Mucosa of descending colon (tissue), 3 donors: ENCODE results near the gene MRAP. TPM values are rescaled to one million over a fixed set of nuclear protein-coding genes. Genes with fewer than 3 reads are reported as not detected.

ENCODE experiments used
- ATAC-seq: fragments of 200-7000 bp; cut with Tn5 transposase; one replicate; pipeline ENCODE4 v1.9.1; 2020; ENCODE audit warnings: mild to moderate bottlenecking, moderate library complexity
- DNase-seq, 3 donors: peaks; one replicate each; pipeline ENCODE4 v3.0.0-alpha.2; 2020
- H3K36me3 ChIP-seq: fragments of 200-600 bp; one replicate; pipeline ENCODE4 v1.8.0; 2021; ENCODE audit warnings: low read depth, mild to moderate bottlenecking
- H3K4me1 ChIP-seq: fragments of 200-600 bp; one replicate; pipeline ENCODE4 v1.8.0; 2021; ENCODE audit warnings: low read depth, mild to moderate bottlenecking
- H3K4me3 ChIP-seq: fragments of 200-600 bp; one replicate; pipeline ENCODE4 v1.8.0; 2021; ENCODE audit warnings: mild to moderate bottlenecking
- H3K9me3 ChIP-seq: fragments of 200-600 bp; one replicate; pipeline ENCODE4 v1.8.0; 2021; ENCODE audit warnings: mild to moderate bottlenecking
- CTCF ChIP-seq: fragments of 200-600 bp; IDR thresholded peaks from one replicate; pipeline ENCODE4 v1.8.0; 2022; ENCODE audit warnings: antibody characterized with exemption, mild to moderate bottlenecking
- intact Hi-C, 2 donors: fragments of 100-400 bp; cut with DNase I in 1 of 2; cut with micrococcal nuclease in 1 of 2; formaldehyde crosslinking; loops; one replicate each; pipeline versions ENCODE4 v1.11.0 to v1.11.1; 2022; cut with DNase I, micrococcal nuclease
- total RNA-seq, 3 donors: library from RNA; stranded (reverse); fragmentation: NEBNext Ultra II Directional in 2 of 3; extraction: Animal tissue kit (Norgen Biotek cat#: 25700) in 2 of 3; gene quantifications; one replicate each; pipeline versions ENCODE4 v1.2.1 to v1.2.4, GENCODE V29; 2021 to 2023
- donor health status: DM: no; HTN: no; CAD: no; lungs with moderate emphysema.
- donor health status: DM: no; HTN: no; CAD: no.
- donor health status: DM: no; HTN: yes; CAD: no.

Gene MRAP
- total RNA-seq, 3 donors from 2014 or later: not detected

GRCh38 chr21:32322676-32323075, 24.0 kb downstream of the MRAP start:
- ATAC-seq: no peak

DNA sequence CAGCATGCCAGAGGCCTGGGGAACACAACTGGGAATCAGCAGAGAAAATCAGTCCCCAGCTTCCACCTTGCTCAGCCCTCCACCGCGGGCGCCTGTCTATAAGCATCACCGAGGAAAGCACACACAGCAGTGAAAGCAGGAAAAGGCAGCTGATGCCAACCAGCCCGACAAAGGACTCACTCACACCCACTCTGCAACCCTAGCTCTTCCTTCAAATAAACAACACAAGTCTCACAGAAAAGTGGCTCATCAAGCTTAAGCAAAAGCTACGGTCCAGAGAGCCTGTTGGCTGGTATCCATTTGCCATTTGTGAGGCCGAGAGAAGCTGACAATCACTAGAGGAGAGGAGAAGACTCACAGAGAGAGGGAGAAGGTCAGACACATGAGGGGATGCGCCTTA, 27.1 kb downstream of the MRAP start:
- Histone ChIP-seq H3K4me3 (no peak overlapping the region), H3K9me3 (no peaks in the 10 kb centered on the region), H3K36me3 (no peaks in the 10 kb centered on the region), H3K4me1 (no peaks in the 10 kb centered on the region)
- intact Hi-C loops: no loop called here
- DNase-seq (no peak), ATAC-seq (no peak)
- no peak for TF ChIP-seq CTCF

More at GRCh38 chr21:32322676-32323075, 24.0 kb downstream of the MRAP start:
- H3K4me1 ChIP-seq: no peaks in the 10 kb centered on the region
- intact Hi-C loops: no loop called here
- no peaks in the 10 kb centered on the region for H3K9me3 ChIP-seq
- peaks cover 4% of the 10 kb centered on the region for H3K36me3 ChIP-seq
- no peak overlapping the region for H3K4me3 ChIP-seq
- no peak for DNase-seq
- no peak for TF ChIP-seq CTCF

DNA sequence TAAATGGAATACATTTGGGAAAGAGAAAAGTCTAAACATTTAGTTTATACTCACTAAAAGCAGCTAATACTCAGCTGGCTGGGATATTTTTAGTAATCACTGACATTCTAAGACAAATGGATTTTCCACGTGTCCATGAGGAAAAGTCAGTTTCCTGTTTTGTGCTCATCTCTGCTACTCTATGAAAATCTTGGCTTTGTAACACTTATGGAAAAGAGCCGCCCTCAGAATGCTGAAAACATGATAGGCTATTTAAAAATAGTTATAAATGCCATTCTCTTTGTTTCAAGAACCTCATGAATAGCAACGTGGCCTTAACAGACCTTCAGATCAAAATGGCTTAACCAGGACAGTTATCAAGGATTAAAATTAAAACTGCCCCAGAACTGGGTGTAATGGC, 29.9 kb downstream of the MRAP start:
- ATAC-seq: no peak
- Histone ChIP-seq H3K4me3 (no peak overlapping the region), H3K4me1 (no peaks in the 10 kb centered on the region), H3K36me3 (no peaks in the 10 kb centered on the region), H3K9me3 (no peaks in the 10 kb centered on the region)
- intact Hi-C loops: no loop called here
- DNase-seq: no peak
- no peak for TF ChIP-seq CTCF

DNA sequence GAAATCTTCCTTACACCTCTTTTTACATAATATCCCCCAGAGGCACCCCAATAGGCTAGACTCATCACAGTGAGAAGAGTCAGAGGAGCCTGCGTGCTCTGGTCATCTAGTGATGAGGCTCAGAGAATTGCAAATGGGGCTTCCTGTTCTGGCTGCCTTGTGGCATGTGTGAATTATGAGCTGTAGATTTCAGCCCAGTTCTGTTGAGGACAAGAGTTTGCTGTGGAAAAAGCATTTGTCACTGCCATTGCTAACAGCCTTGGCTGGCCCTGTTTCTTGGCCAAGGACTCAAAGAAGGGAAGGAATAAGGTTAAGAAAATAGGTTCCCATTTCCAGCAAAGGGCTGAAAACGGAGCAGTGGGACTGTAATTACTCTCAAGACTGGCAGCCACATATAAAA, 30.7 kb downstream of the MRAP start:
- no peak for DNase-seq
- Histone ChIP-seq H3K4me1 (no peaks in the 10 kb centered on the region), H3K36me3 (no peaks in the 10 kb centered on the region), H3K9me3 (no peaks in the 10 kb centered on the region), H3K4me3 (no peak overlapping the region)
- no peak for ATAC-seq
- intact Hi-C loops: no loop called here
- TF ChIP-seq CTCF: no peak

- H3K9me3 ChIP-seq: no peaks in the 10 kb centered on the region
- H3K36me3 ChIP-seq: no peaks in the 10 kb centered on the region
- TF ChIP-seq CTCF: no peak
- no peak overlapping the region for H3K4me3 ChIP-seq
- ATAC-seq: no peak
- H3K4me1 ChIP-seq: no peaks in the 10 kb centered on the region
- no peak for DNase-seq
- intact Hi-C loops: no loop called here
Measured at GRCh38 chr21:32329776-32330175, 31.1 kb downstream of the MRAP start.

DNA sequence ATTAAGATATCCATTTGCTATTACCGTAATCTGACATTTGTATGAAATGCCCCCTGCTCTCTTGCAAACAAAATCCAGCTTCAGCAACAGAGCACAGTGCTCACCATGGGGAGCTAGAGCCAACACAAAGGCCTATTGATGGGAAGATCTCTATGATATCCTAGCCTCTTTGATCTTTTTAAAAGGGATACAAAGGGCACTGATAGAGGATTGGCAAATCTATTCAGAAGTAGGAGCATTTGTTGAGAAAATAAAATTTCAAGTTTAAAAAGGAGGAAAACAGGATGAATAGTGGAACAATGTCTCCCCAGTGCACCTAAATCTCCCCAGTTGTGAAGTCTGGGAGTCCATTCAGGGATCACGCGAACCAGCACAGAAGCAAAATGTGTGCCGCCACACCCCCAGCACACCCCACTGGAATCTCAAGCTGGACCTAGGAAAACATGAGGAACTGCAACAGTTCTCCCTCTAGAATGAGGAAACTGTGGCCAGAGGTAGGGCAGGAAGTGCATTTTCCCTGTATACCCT, 32.2 kb downstream of the MRAP start:
- H3K4me1 ChIP-seq: no peaks in the 10 kb centered on the region
- no peaks in the 10 kb centered on the region for H3K36me3 ChIP-seq
- H3K9me3 ChIP-seq: no peaks in the 10 kb centered on the region
- no peak for TF ChIP-seq CTCF
- intact Hi-C loops: no loop called here
- ATAC-seq (no peak), DNase-seq (no peak)
- no peak overlapping the region for H3K4me3 ChIP-seq
